Nephron progenitor cell (in vitro differentiated cells): Measurements from ENCODE around the gene MACROD2.
A peak's percentile ranks its signal among the peaks of the same experiment; 100 is the strongest.

ENCODE experiments used
- DNase-seq: peaks from one replicate; pipeline ENCODE4 v3.0.0; 2021
- H3K27ac Mint-ChIP-seq: 2 replicates; pipeline ENCODE4 v1.8.0; 2021; ENCODE audit warnings: mild to moderate bottlenecking, moderate library complexity, mixed read lengths
- H3K27me3 Mint-ChIP-seq: 2 replicates; pipeline ENCODE4 v1.8.0; 2021; ENCODE audit warnings: mild to moderate bottlenecking, low read depth, mixed read lengths; ENCODE audit not compliant: poor library complexity
- H3K36me3 Mint-ChIP-seq: 2 replicates; pipeline ENCODE4 v1.8.0; 2021; ENCODE audit warnings: low read depth, mixed read lengths
- H3K4me1 Mint-ChIP-seq: 2 replicates; pipeline ENCODE4 v1.8.0; 2021; ENCODE audit warnings: mixed read lengths
- H3K4me3 Mint-ChIP-seq: 2 replicates; pipeline ENCODE4 v1.8.0; 2021; ENCODE audit warnings: mild to moderate bottlenecking, moderate library complexity, mixed read lengths
- H3K9me3 Mint-ChIP-seq: 2 replicates; pipeline ENCODE4 v1.8.0; 2021; ENCODE audit warnings: mild to moderate bottlenecking, moderate library complexity, mixed read lengths
- CTCF ChIP-seq: fragments of 200-600 bp; sonication (generic); IDR thresholded peaks from 2 replicates; pipeline ENCODE4 v1.5.0; 2021; ENCODE audit warnings: antibody characterized with exemption

The MACROD2 gene

GRCh38 chr20:15705975-15706374 lies 1710.7 kb downstream of the MACROD2 start:
- no peaks in the 10 kb centered on the region for H3K9me3 Mint-ChIP-seq
- peaks cover 9% of the 10 kb centered on the region for H3K4me1 Mint-ChIP-seq
- H3K4me3 Mint-ChIP-seq: no peak overlapping the region
- no peak for DNase-seq
- H3K36me3 Mint-ChIP-seq: no peaks in the 10 kb centered on the region
- no peak overlapping the region for H3K27ac Mint-ChIP-seq
- H3K27me3 Mint-ChIP-seq: peaks cover 3% of the 10 kb centered on the region
- no peak for TF ChIP-seq CTCF

- Mint-ChIP-seq H3K27me3 (peaks cover 3% of the 10 kb centered on the region), H3K9me3 (no peaks in the 10 kb centered on the region), H3K36me3 (no peaks in the 10 kb centered on the region), H3K27ac (no peak overlapping the region), H3K4me3 (no peak overlapping the region), H3K4me1 (peaks cover 16% of the 10 kb centered on the region)
- no peak for TF ChIP-seq CTCF
- DNase-seq: no peak
Observed at GRCh38 chr20:15706719-15707118, 1711.4 kb downstream of the MACROD2 start.

GRCh38 chr20:15708984-15709598 lies 1713.8 kb downstream of the MACROD2 start:
- TF ChIP-seq CTCF: peak; percentile 70
- H3K36me3 Mint-ChIP-seq: no peaks in the 10 kb centered on the region
- peak; percentile 69 for DNase-seq

GRCh38 chr20:15710636-15711035 lies 1715.3 kb downstream of the MACROD2 start:
- H3K9me3 Mint-ChIP-seq: no peaks in the 10 kb centered on the region
- peaks cover 4% of the 10 kb centered on the region for H3K27me3 Mint-ChIP-seq
- no peak for TF ChIP-seq CTCF
- no peak overlapping the region for H3K4me3 Mint-ChIP-seq
- peak; percentile 26 for DNase-seq
- peaks cover 40% of the 10 kb centered on the region for H3K4me1 Mint-ChIP-seq
- H3K36me3 Mint-ChIP-seq: no peaks in the 10 kb centered on the region
- no peak overlapping the region for H3K27ac Mint-ChIP-seq

More at GRCh38 chr20:15708984-15709598, 1713.8 kb downstream of the MACROD2 start:
- Mint-ChIP-seq H3K4me3 (no peak overlapping the region), H3K4me1 (peaks cover 37% of the 10 kb centered on the region), H3K9me3 (no peaks in the 10 kb centered on the region), H3K27me3 (peaks cover 7% of the 10 kb centered on the region), H3K27ac (no peak overlapping the region)

GRCh38 chr20:15711177-15711576 lies 1715.9 kb downstream of the MACROD2 start:
- H3K27me3 Mint-ChIP-seq: peaks cover 4% of the 10 kb centered on the region
- no peaks in the 10 kb centered on the region for H3K9me3 Mint-ChIP-seq
- DNase-seq: no peak
- TF ChIP-seq CTCF: no peak
- no peak overlapping the region for H3K4me3 Mint-ChIP-seq
- H3K27ac Mint-ChIP-seq: no peak overlapping the region
- no peaks in the 10 kb centered on the region for H3K36me3 Mint-ChIP-seq
- peaks cover 40% of the 10 kb centered on the region for H3K4me1 Mint-ChIP-seq

GRCh38 chr20:15716256-15716655 lies 1720.9 kb downstream of the MACROD2 start:
- Mint-ChIP-seq H3K36me3 (no peaks in the 10 kb centered on the region), H3K4me1 (peaks cover 29% of the 10 kb centered on the region), H3K9me3 (no peaks in the 10 kb centered on the region), H3K27me3 (peaks cover 4% of the 10 kb centered on the region), H3K27ac (no peak overlapping the region), H3K4me3 (no peak overlapping the region)
- DNase-seq: no peak
- no peak for TF ChIP-seq CTCF
